Measurements from ENCODE around the gene FMN1.

Gene FMN1

GRCh38 chr15:33150971-33151370, 43.5 kb downstream of the FMN1 start:
- peaks cover 5% of the 10 kb centered on the region for H3K27me3 Mint-ChIP-seq (ENCODE audit: low read depth, poor library complexity)
- H3K36me3 Mint-ChIP-seq (ENCODE audit: low read depth): peaks cover 8% of the 10 kb centered on the region
- peaks cover 8% of the 10 kb centered on the region for H3K9me3 Mint-ChIP-seq
- no peak for DNase-seq
- peak overlapping the region; percentile 85 for H3K27ac Mint-ChIP-seq
- no peak overlapping the region for H3K4me3 Mint-ChIP-seq
- no peak for TF ChIP-seq CTCF (IDR thresholded peaks at IDR 0.05)
- peaks cover 82% of the 10 kb centered on the region for H3K4me1 Mint-ChIP-seq

DNA sequence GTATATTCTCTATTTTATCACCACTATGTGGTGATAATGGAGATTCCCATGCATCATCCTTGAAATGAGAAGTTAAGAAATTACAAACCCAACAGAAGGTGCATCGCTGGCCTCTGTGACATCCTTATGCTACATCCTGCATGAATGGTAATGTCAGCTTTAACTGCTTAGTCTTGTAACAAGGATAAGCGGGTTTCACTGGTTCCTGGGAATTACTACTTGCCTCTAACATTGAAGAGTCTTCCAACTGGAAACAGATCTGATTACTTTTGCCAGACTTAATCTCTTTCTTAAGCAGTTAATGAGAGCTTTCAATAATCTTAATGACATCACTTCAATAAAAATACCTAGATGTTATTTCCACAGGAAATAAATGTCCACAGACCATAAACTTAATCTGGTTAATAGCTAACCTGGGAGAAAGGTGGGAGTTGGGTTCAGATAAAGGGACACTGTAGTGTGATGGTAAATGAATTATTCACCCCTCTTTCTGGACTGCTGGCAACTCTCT, 44.0 kb downstream of the FMN1 start:
- Mint-ChIP-seq H3K4me1 (peaks cover 82% of the 10 kb centered on the region), H3K9me3 (peaks cover 12% of the 10 kb centered on the region), H3K36me3 (ENCODE audit: low read depth) (peaks cover 12% of the 10 kb centered on the region), H3K27ac (peak overlapping the region; percentile 85), H3K27me3 (ENCODE audit: low read depth, poor library complexity) (peaks cover 5% of the 10 kb centered on the region), H3K4me3 (no peak overlapping the region)
- DNase-seq: no peak
- TF ChIP-seq CTCF (IDR thresholded peaks at IDR 0.05): no peak

- H3K36me3 Mint-ChIP-seq (ENCODE audit: low read depth): peaks cover 18% of the 10 kb centered on the region
- no peak for DNase-seq
- H3K27ac Mint-ChIP-seq: no peak overlapping the region
- peaks cover 82% of the 10 kb centered on the region for H3K4me1 Mint-ChIP-seq
- no peak for TF ChIP-seq CTCF (IDR thresholded peaks at IDR 0.05)
- H3K4me3 Mint-ChIP-seq: no peak overlapping the region
- H3K27me3 Mint-ChIP-seq (ENCODE audit: low read depth, poor library complexity): peaks cover 5% of the 10 kb centered on the region
- H3K9me3 Mint-ChIP-seq: peaks cover 18% of the 10 kb centered on the region
These were observed 44.6 kb downstream of the FMN1 start for GRCh38 chr15:33149919-33150318.

GRCh38 chr15:33148129-33148751, 46.3 kb downstream of the FMN1 start:
- DNase-seq: no peak
- Mint-ChIP-seq H3K27me3 (ENCODE audit: low read depth, poor library complexity) (peaks cover 5% of the 10 kb centered on the region), H3K36me3 (ENCODE audit: low read depth) (peaks cover 20% of the 10 kb centered on the region), H3K4me3 (no peak overlapping the region), H3K9me3 (peaks cover 20% of the 10 kb centered on the region), H3K27ac (peak overlapping the region; percentile 75), H3K4me1 (peaks cover 65% of the 10 kb centered on the region)
- no peak for TF ChIP-seq CTCF (IDR thresholded peaks at IDR 0.05)

GRCh38 chr15:33146051-33146450, 48.5 kb downstream of the FMN1 start:
- TF ChIP-seq CTCF (IDR thresholded peaks at IDR 0.05): no peak
- H3K27ac Mint-ChIP-seq: peak overlapping the region; percentile 50

GRCh38 chr15:33145447-33145846, 49.1 kb downstream of the FMN1 start:
- DNase-seq: no peak
- H3K27me3 Mint-ChIP-seq (ENCODE audit: low read depth, poor library complexity): peaks cover 5% of the 10 kb centered on the region
- no peak overlapping the region for H3K4me3 Mint-ChIP-seq
- H3K4me1 Mint-ChIP-seq: peaks cover 46% of the 10 kb centered on the region
- peak overlapping the region; percentile 50 for H3K27ac Mint-ChIP-seq
- no peak for TF ChIP-seq CTCF (IDR thresholded peaks at IDR 0.05)
- H3K36me3 Mint-ChIP-seq (ENCODE audit: low read depth): peaks cover 20% of the 10 kb centered on the region
- peaks cover 20% of the 10 kb centered on the region for H3K9me3 Mint-ChIP-seq

More at GRCh38 chr15:33146051-33146450, 48.5 kb downstream of the FMN1 start:
- DNase-seq: no peak
- H3K4me3 Mint-ChIP-seq: no peak overlapping the region
- H3K27me3 Mint-ChIP-seq (ENCODE audit: low read depth, poor library complexity): peaks cover 5% of the 10 kb centered on the region
- H3K36me3 Mint-ChIP-seq (ENCODE audit: low read depth): peaks cover 20% of the 10 kb centered on the region
- peaks cover 20% of the 10 kb centered on the region for H3K9me3 Mint-ChIP-seq
- peaks cover 52% of the 10 kb centered on the region for H3K4me1 Mint-ChIP-seq

Measured in nephron progenitor cell (in vitro differentiated cells).